Esophagus muscularis mucosa (tissue), 4 donors: ENCODE results near the gene KISS1. TPM values are rescaled to one million over a fixed set of nuclear protein-coding genes. Genes with fewer than 3 reads are reported as not detected.

ENCODE experiments used
- DNase-seq: peaks from one replicate; pipeline ENCODE4 v3.0.0-alpha.2; 2017; ENCODE audit errors: extremely low spot score
- H3K27ac ChIP-seq, 4 donors: fragments of 200-600 bp; sonication (generic); replicated peaks in 1 of 4; 1 replicate in 3 of 4; 2 replicates in 1 of 4; pipeline ENCODE4 v1.5.1; 2016 to 2019; ENCODE audit warnings: mild to moderate bottlenecking in 1 of 4
- H3K27me3 ChIP-seq, 4 donors: fragments of 200-600 bp; sonication (generic); one replicate each; pipeline versions ENCODE4 v1.5.1 to v1.6.0; 2016 to 2019
- H3K36me3 ChIP-seq, 4 donors: fragments of 200-600 bp; sonication (generic); one replicate each; pipeline ENCODE4 v1.5.1; 2016 to 2019
- H3K4me1 ChIP-seq, 4 donors: fragments of 200-600 bp; sonication (generic); one replicate each; pipeline ENCODE4 v1.5.1; 2016 to 2019
- H3K4me3 ChIP-seq, 4 donors: fragments of 200-600 bp; sonication (generic); 1 replicate in 2 of 4; 2 replicates in 2 of 4; pipeline ENCODE4 v1.5.1; 2016 to 2019; ENCODE audit warnings: mild to moderate bottlenecking in 4 of 4, moderate library complexity in 1 of 4
- H3K9me3 ChIP-seq, 4 donors: fragments of 200-600 bp; sonication (generic); 1 replicate in 3 of 4; 2 replicates in 1 of 4; pipeline ENCODE4 v1.5.1; 2016 to 2019
- CTCF ChIP-seq, 3 experiments: fragments of 200-600 bp in 2 of 3; fragments of 450-650 bp in 1 of 3; sonication (generic) in 2 of 3; IDR thresholded peaks; one replicate each; pipeline ENCODE4 v1.5.1; 2017 to 2019; ENCODE audit warnings: antibody characterized with exemption in 3 of 3, mild to moderate bottlenecking in 2 of 3, moderate library complexity in 1 of 3
- EP300 ChIP-seq: sonication (generic); formaldehyde crosslinking; IDR thresholded peaks from one replicate; pipeline ENCODE4 v1.6.1; 2017; ENCODE audit warnings: antibody characterized with exemption
- POLR2A ChIP-seq: fragments of 450-650 bp; IDR thresholded peaks from one replicate; pipeline ENCODE4 v1.6.1; 2017; ENCODE audit warnings: antibody characterized with exemption, moderate library complexity, mild to moderate bottlenecking, low read depth
- POLR2AphosphoS5 ChIP-seq, 2 donors: sonication (generic); formaldehyde crosslinking; IDR thresholded peaks; one replicate each; pipeline ENCODE4 v1.6.1; 2017; ENCODE audit warnings: antibody characterized with exemption in 2 of 2
- WGBS: methylation state at CpG from one replicate; pipeline ENCODE4 v1.1.5; 2018; 5-methylcytosine and 5-hydroxymethylcytosine counted together
- intact Hi-C: fragments of 100-400 bp; cut with DNase I; formaldehyde crosslinking; loops from one replicate; pipeline ENCODE4 v1.15.1; 2023
- total RNA-seq, 4 donors: library from RNA; depleted of rRNA; stranded (reverse); fragments of >200 nt; gene quantifications; one replicate each; pipeline versions ENCODE4 v1.1.0 to v1.2.1, GENCODE V29; 2016

The KISS1 gene
- total RNA-seq, 4 donors from 2014 or later = not detected

DNA sequence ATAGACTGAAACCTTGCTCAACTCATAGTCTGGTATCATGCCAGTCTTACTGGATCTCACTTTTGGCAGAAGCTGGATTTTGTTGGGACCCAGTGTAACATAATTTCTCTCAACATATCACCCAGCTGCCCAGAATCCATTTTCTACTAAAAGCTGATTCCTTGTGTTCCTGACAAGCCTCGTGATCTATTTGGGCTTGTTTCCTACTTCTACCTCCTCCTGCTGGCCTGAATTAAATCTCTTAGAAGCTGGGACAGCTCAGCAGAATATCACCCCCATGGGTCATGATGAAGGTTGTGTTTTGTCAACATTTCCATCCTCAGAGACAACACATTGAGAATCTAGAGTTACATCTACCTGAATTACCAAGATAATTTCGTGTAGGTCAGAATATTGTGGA, 9.8 kb upstream of the KISS1 start:
- TF ChIP-seq EP300 = no peak
- TF ChIP-seq CTCF (IDR thresholded peaks at IDR 0.05) = no peak
- TF ChIP-seq POLR2AphosphoS5 (IDR thresholded peaks at IDR 0.05) = no peak
- no peak for TF ChIP-seq POLR2A
- H3K4me3 ChIP-seq = no peak overlapping the region
- 67% methylated on average over 2 of the region's 2 CpGs for WGBS
- intact Hi-C loops = loop anchor here (5.0 kb wide), 2 partner anchors 44 to 344 kb away; partner anchors contain the start of gene SNRPE
- no peak for DNase-seq
- H3K9me3 ChIP-seq = no peaks in the 10 kb centered on the region
- H3K4me1 ChIP-seq = peaks cover 0 to 8% (median 3%) of the 10 kb centered on the region in 4 donors
- H3K27ac ChIP-seq = no peak overlapping the region
- no peaks in the 10 kb centered on the region for H3K36me3 ChIP-seq
- H3K27me3 ChIP-seq = peaks cover 0 to 61% (median 6%) of the 10 kb centered on the region in 4 donors

- Histone ChIP-seq H3K36me3 (no peaks in the 10 kb centered on the region), H3K9me3 (no peaks in the 10 kb centered on the region), H3K4me1 (peaks cover 0 to 8% (median 3%) of the 10 kb centered on the region in 4 donors), H3K27me3 (peaks cover 0 to 61% (median 6%) of the 10 kb centered on the region in 4 donors), H3K27ac (no peak overlapping the region), H3K4me3 (no peak overlapping the region)
- intact Hi-C loops = loop anchor here (5.0 kb wide), 2 partner anchors 43 to 343 kb away; partner anchors contain the start of gene SNRPE
- TF ChIP-seq POLR2A (no peak), EP300 (no peak), CTCF (IDR thresholded peaks at IDR 0.05) (no peak), POLR2AphosphoS5 (IDR thresholded peaks at IDR 0.05) (no peak)
- no peak for DNase-seq
Observed at GRCh38 chr1:204205486-204205885, 9.2 kb upstream of the KISS1 start.

GRCh38 chr1:204204944-204205343, 8.7 kb upstream of the KISS1 start:
- Histone ChIP-seq H3K4me3 (no peak overlapping the region), H3K27ac (no peak overlapping the region), H3K36me3 (no peaks in the 10 kb centered on the region), H3K27me3 (peaks cover 0 to 60% (median 6%) of the 10 kb centered on the region in 4 donors), H3K9me3 (no peaks in the 10 kb centered on the region), H3K4me1 (peaks cover 0 to 8% (median 3%) of the 10 kb centered on the region in 4 donors)
- WGBS = 95% methylated on average over 2 of the region's 2 CpGs
- TF ChIP-seq POLR2A (no peak), CTCF (IDR thresholded peaks at IDR 0.05) (no peak), EP300 (no peak), POLR2AphosphoS5 (IDR thresholded peaks at IDR 0.05) (no peak)
- intact Hi-C loops = loop anchor here (5.0 kb wide), 2 partner anchors 43 to 343 kb away; partner anchors contain the start of gene SNRPE
- DNase-seq = no peak

DNA sequence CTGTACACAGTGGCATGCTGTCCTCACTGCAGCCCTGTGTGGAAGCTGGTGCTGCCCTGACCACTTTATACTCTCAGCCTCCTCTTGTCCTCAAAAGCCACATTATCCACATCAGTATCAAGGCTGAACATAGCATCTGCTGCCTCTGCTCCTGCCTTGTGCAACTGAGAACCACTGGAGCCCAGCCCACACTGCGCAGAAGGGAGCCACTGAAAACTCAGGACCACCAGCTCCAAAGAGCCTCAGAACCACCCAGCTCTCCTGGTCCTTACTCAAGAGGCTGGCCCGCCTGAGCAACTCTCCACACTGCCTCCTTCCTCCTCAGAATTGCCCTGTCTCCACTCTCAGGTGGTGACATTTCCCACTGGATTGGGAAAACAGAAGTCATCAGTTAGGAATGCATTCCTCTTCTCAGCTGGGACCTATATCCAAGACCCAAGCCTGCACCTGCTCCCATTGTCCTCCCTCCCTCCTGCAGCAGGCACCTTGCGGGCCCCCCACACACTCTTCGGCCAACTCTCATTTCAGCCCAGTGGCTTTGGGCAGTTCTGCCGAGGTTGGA, 7.0 kb upstream of the KISS1 start:
- no peak overlapping the region for H3K4me3 ChIP-seq
- H3K36me3 ChIP-seq = no peaks in the 10 kb centered on the region
- no peaks in the 10 kb centered on the region for H3K9me3 ChIP-seq
- no peak overlapping the region for H3K27ac ChIP-seq
- intact Hi-C loops = no loop called here
- peaks cover 3 to 8% (median 6%) of the 10 kb centered on the region in 4 donors for H3K4me1 ChIP-seq
- no peak for TF ChIP-seq POLR2AphosphoS5 (IDR thresholded peaks at IDR 0.05)
- no peak for TF ChIP-seq EP300
- no peak for TF ChIP-seq CTCF (IDR thresholded peaks at IDR 0.05)
- no peak for TF ChIP-seq POLR2A
- H3K27me3 ChIP-seq = peaks cover 0 to 75% (median 6%) of the 10 kb centered on the region in 4 donors
- 90% methylated on average over 5 of the region's 5 CpGs for WGBS
- DNase-seq = no peak

GRCh38 chr1:204202481-204202880, 6.2 kb upstream of the KISS1 start:
- no peak for DNase-seq
- peaks cover 3 to 8% (median 6%) of the 10 kb centered on the region in 4 donors for H3K4me1 ChIP-seq
- intact Hi-C loops = no loop called here
- no peaks in the 10 kb centered on the region for H3K9me3 ChIP-seq
- H3K36me3 ChIP-seq = no peaks in the 10 kb centered on the region
- no peak overlapping the region for H3K4me3 ChIP-seq
- H3K27me3 ChIP-seq = peaks cover 0 to 81% (median 6%) of the 10 kb centered on the region in 4 donors
- TF ChIP-seq POLR2A = no peak
- TF ChIP-seq EP300 = no peak
- TF ChIP-seq CTCF (IDR thresholded peaks at IDR 0.05) = no peak
- no peak for TF ChIP-seq POLR2AphosphoS5 (IDR thresholded peaks at IDR 0.05)
- 97% methylated on average over 4 of the region's 4 CpGs for WGBS
- H3K27ac ChIP-seq = no peak overlapping the region
